ENCODE data around the gene NABP2. TPM values are rescaled to one million over a fixed set of nuclear protein-coding genes. Genes with fewer than 3 reads are reported as not detected.

NABP2 gene
- total and polyA plus RNA-seq, 2 donors (not counting 1 experiment from before 2014, with no cell fraction given): 29.2 to 39.7 TPM

DNA sequence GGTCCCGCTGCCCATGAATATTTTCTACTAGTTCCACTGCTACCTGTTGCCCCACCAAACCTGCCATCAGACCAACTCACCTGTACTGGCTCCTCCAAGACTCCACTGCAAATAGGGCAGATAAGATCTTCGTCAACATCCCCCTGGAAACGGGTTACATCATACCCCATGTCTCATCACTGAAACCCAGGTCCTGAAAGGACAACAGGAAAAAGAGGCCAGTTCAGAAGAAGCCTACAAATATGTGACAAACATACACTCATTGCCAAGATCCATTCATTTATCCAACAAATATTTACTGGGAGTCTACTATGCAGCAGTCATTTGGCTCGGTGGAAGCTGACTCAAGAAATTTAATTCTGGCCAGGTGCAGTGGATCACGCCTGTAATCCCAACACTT lies 10.3 kb upstream of the NABP2 start:
- no peak overlapping the region for H3K4me2 ChIP-seq (ENCODE audit: extremely low read depth, insufficient read depth, low read length)
- peaks cover 19% of the 10 kb centered on the region for H3K79me2 ChIP-seq (ENCODE audit: control insufficient read depth, insufficient read depth, low read length)
- TF ChIP-seq EZH2 (IDR thresholded peaks at IDR 0.05; ENCODE audit: low read length, missing control alignments): no peak
- TF ChIP-seq, protein P1, sequence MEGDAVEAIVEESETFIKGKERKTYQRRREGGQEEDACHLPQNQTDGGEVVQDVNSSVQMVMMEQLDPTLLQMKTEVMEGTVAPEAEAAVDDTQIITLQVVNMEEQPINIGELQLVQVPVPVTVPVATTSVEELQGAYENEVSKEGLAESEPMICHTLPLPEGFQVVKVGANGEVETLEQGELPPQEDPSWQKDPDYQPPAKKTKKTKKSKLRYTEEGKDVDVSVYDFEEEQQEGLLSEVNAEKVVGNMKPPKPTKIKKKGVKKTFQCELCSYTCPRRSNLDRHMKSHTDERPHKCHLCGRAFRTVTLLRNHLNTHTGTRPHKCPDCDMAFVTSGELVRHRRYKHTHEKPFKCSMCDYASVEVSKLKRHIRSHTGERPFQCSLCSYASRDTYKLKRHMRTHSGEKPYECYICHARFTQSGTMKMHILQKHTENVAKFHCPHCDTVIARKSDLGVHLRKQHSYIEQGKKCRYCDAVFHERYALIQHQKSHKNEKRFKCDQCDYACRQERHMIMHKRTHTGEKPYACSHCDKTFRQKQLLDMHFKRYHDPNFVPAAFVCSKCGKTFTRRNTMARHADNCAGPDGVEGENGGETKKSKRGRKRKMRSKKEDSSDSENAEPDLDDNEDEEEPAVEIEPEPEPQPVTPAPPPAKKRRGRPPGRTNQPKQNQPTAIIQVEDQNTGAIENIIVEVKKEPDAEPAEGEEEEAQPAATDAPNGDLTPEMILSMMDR (conservative IDR thresholded peaks at IDR 0.05 in 1 of 2, IDR thresholded peaks at IDR 0.05 in 1 of 2; ENCODE audit: low read depth in 1 of 2, low read length in 2 of 2): no peak
- no peaks in the 10 kb centered on the region for H3K9me3 ChIP-seq (ENCODE audit: control insufficient read depth, insufficient read depth, low read depth, low read length)
- no peaks in the 10 kb centered on the region for H4K20me1 ChIP-seq (ENCODE audit: control insufficient read depth, extremely low read depth, insufficient read depth, low read length)
- no peak for DNase-seq (ENCODE audit: low read depth in 2 of 2)
- H3K4me3 ChIP-seq (replicated peaks in 1 of 4; ENCODE audit: control extremely low read depth in 1 of 4, insufficient read depth in 1 of 4, low read depth in 3 of 4, low read length in 4 of 4): no peak overlapping the region
- H2AFZ ChIP-seq (ENCODE audit: low read length): no peak overlapping the region
- peaks cover 21% of the 10 kb centered on the region for H3K36me3 ChIP-seq (ENCODE audit: control insufficient read depth, insufficient read depth, low read length)
- no peaks in the 10 kb centered on the region for H3K27me3 ChIP-seq (ENCODE audit: control insufficient read depth, insufficient read depth, low read length)
- H3K9ac ChIP-seq (ENCODE audit: insufficient read depth, low read length): no peak overlapping the region
- H3K4me1 ChIP-seq (ENCODE audit: control insufficient read depth, extremely low read depth, insufficient read depth, low read length): no peaks in the 10 kb centered on the region
- no peak overlapping the region for H3K27ac ChIP-seq (ENCODE audit: insufficient read depth, low read length)

DNA sequence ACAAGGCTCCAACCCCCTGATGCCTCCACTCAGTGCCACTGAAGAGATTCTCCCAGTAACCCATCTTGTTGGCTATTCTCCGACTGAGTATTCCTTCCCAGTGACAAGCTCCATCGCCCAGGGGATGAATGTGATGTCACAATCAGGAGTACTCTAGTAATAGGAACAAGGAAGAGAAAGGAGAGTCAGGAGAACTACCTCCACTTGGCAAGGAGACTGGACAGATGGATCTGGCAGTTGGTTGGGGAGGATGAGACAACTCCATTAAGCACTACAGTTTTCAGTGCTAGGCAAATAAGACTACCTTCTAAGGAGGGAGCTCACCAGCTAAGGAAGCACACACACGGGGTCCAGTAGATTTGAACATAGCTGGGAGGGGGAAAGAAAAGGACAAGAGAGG lies 7.7 kb upstream of the NABP2 start:
- no peak overlapping the region for H3K4me3 ChIP-seq (replicated peaks in 1 of 4; ENCODE audit: control extremely low read depth in 1 of 4, insufficient read depth in 1 of 4, low read depth in 3 of 4, low read length in 4 of 4)
- H2AFZ ChIP-seq (ENCODE audit: low read length): no peak overlapping the region
- DNase-seq (ENCODE audit: low read depth in 2 of 2): no peak
- H3K27me3 ChIP-seq (ENCODE audit: control insufficient read depth, insufficient read depth, low read length): no peaks in the 10 kb centered on the region
- H3K36me3 ChIP-seq (ENCODE audit: control insufficient read depth, insufficient read depth, low read length): peaks cover 13% of the 10 kb centered on the region
- no peak overlapping the region for H3K9ac ChIP-seq (ENCODE audit: insufficient read depth, low read length)
- no peaks in the 10 kb centered on the region for H3K9me3 ChIP-seq (ENCODE audit: control insufficient read depth, insufficient read depth, low read depth, low read length)
- H3K4me1 ChIP-seq (ENCODE audit: control insufficient read depth, extremely low read depth, insufficient read depth, low read length): no peaks in the 10 kb centered on the region
- no peak overlapping the region for H3K27ac ChIP-seq (ENCODE audit: insufficient read depth, low read length)
- no peak for TF ChIP-seq EZH2 (IDR thresholded peaks at IDR 0.05; ENCODE audit: low read length, missing control alignments)
- TF ChIP-seq, protein P1 (conservative IDR thresholded peaks at IDR 0.05 in 1 of 2, IDR thresholded peaks at IDR 0.05 in 1 of 2; ENCODE audit: low read depth in 1 of 2, low read length in 2 of 2): no peak
- no peak overlapping the region for H3K4me2 ChIP-seq (ENCODE audit: extremely low read depth, insufficient read depth, low read length)
- no peaks in the 10 kb centered on the region for H4K20me1 ChIP-seq (ENCODE audit: control insufficient read depth, extremely low read depth, insufficient read depth, low read length)
- H3K79me2 ChIP-seq (ENCODE audit: control insufficient read depth, insufficient read depth, low read length): peaks cover 36% of the 10 kb centered on the region

DNA sequence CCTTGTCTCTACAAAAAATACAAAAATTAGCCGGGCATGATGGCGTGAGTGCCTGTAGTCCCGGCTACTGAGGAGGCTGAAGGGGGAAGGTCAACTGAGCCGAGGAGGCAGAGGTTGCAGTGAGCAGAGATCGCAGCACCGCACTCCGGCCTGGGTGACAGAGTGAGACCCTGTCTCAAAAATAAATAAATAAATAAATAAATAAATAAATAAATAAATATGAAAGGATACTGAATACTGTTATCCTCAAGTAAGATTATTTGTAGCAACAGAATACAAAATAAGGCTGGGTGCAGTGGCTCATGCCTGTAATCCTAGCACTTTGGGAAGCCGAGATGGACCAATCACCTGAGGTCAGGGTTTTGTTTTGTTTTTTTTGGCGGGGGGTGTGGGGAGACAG lies 4.3 kb upstream of the NABP2 start:
- DNase-seq (ENCODE audit: low read depth in 2 of 2): no peak
- Histone ChIP-seq H3K36me3 (ENCODE audit: control insufficient read depth, insufficient read depth, low read length) (peaks cover 6% of the 10 kb centered on the region), H3K4me3 (replicated peaks in 1 of 4; ENCODE audit: control extremely low read depth in 1 of 4, insufficient read depth in 1 of 4, low read depth in 3 of 4, low read length in 4 of 4) (peak overlapping the region in 2 of 4 experiments; percentile 43 to 87), H3K4me1 (ENCODE audit: control insufficient read depth, extremely low read depth, insufficient read depth, low read length) (peaks cover 16% of the 10 kb centered on the region), H3K4me2 (ENCODE audit: extremely low read depth, insufficient read depth, low read length) (peak overlapping the region; percentile 32), H3K27me3 (ENCODE audit: control insufficient read depth, insufficient read depth, low read length) (no peaks in the 10 kb centered on the region), H3K9me3 (ENCODE audit: control insufficient read depth, insufficient read depth, low read depth, low read length) (no peaks in the 10 kb centered on the region), H3K27ac (ENCODE audit: insufficient read depth, low read length) (no peak overlapping the region), H2AFZ (ENCODE audit: low read length) (no peak overlapping the region), H3K9ac (ENCODE audit: insufficient read depth, low read length) (no peak overlapping the region), H3K79me2 (ENCODE audit: control insufficient read depth, insufficient read depth, low read length) (peaks cover 35% of the 10 kb centered on the region), H4K20me1 (ENCODE audit: control insufficient read depth, extremely low read depth, insufficient read depth, low read length) (no peaks in the 10 kb centered on the region)
- TF ChIP-seq, protein P1 (conservative IDR thresholded peaks at IDR 0.05 in 1 of 2, IDR thresholded peaks at IDR 0.05 in 1 of 2; ENCODE audit: low read depth in 1 of 2, low read length in 2 of 2): no peak
- TF ChIP-seq EZH2 (IDR thresholded peaks at IDR 0.05; ENCODE audit: low read length, missing control alignments): no peak
